ENCODE results near the gene FAM53B.
A peak's percentile ranks its signal among the peaks of the same experiment; 100 is the strongest.

Gene FAM53B

DNA sequence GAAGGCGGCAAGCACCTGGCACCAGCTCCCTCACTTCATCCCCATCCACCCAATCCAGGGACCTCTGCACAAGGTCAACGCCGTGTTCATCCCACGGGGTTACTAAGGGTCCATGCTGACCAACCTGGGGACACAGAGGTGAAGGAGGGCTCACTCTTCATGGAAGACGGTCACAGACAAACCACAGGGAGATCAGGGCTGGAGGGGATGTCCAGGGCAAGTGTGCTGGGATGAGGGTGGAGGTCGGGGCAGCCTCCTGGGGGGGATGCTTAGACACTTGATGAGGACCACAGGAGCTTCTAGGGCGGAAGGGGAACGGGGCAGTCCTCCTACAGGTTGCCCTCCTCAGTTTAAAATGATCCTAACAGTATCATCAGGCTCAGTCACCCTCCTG is 46.7 kb downstream of the FAM53B start:
- no peak for DNase-seq (ENCODE audit: low spot score)

DNA sequence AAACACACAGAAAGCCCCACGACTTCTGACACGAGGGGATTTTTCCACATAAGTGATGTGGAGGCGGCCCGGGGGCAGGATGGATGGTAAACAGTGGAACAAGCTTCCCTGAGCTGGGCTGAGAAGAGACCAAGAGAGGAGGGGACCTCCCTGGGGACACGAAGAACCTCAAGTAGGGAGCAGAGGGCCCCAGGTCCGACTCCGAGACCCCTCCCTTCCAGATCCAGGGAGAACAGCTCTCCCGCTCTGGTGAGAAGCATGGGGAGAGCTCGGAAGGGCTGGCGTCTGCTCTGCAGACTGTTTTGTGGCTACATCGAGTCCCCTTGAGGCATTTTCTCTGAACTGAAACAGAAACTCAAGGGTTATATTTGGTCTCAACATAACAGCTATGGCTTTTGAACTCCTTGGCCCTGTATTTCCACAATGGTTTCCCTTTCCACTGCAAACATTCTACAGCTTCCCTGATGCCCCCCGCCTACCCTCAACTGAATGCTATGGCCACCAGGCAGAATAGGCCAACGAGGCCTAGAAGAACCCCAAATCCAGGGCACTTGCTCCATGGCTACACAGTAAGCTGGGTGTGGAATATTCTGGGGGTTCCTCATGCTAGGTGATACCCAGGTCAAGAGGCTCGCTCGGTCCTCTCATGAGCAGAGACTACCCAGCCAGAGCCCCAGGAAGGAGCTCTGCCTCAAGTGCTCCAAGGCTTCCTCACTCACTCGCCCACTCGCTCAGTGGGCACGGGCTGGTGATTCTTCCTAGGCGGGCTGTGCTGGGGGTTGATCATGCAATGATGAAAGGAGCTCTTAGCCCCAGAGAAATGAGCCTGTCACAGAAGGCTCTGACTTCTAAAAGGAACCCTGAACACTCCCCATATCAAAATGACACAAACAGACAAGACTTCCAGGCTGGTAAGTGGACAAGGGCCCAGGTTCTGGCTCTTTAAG is 47.5 kb downstream of the FAM53B start:
- no peak for DNase-seq (ENCODE audit: low spot score)

DNA sequence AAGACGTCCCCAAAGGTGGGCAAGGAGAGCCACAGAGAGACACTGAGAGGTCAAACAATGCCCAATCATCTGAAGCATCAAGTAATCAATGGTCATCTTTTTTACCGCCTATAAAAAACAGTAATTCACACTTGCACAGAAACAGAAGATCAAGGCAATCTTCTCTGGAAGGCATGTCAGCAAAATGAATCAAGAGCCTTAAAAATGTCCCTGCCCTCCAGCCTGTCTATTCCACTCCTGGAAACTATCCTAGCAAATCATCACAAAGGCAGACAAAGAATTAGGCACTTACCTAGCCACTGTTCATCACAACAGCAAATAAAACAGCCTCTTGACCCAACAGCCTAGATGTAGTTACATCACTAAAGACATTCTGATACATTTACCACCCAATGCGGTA is 48.9 kb downstream of the FAM53B start:
- DNase-seq (ENCODE audit: low spot score) = no peak

DNA sequence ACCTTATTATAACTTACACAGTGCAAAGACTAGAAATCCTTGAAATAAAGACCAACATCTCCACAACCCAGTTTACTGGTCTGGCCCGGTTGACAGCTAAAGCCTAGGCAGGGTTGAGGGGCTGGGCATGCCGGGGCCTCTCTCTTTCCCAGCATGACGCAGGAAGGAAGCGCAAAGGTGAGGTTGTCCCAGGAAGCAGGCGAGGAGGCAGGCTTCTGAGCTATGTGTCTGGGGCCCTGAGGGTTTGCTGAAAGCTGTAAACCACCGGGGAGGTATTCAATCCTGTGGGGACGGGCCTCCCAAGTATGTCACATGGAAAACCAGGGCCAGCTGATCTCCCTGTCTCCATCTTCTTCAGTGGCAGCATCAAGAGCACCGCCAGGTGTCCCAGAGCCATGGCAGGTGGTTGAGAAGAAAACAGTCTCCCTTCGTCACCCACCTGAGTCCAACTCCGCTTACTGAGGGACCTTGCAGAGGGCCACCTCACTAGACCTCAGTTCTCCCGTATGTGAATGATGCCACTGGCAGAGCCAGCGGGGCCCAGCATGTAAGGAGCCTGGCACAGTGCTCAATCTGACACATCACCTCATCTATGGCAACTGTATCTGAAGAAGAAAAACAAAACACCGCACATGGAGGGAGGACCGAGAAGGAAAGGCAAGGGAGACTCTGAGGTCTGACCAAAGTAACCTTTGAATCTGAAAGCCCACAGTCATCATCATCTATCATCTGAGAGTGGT is 49.5 kb downstream of the FAM53B start:
- DNase-seq (ENCODE audit: low spot score) = no peak

DNA sequence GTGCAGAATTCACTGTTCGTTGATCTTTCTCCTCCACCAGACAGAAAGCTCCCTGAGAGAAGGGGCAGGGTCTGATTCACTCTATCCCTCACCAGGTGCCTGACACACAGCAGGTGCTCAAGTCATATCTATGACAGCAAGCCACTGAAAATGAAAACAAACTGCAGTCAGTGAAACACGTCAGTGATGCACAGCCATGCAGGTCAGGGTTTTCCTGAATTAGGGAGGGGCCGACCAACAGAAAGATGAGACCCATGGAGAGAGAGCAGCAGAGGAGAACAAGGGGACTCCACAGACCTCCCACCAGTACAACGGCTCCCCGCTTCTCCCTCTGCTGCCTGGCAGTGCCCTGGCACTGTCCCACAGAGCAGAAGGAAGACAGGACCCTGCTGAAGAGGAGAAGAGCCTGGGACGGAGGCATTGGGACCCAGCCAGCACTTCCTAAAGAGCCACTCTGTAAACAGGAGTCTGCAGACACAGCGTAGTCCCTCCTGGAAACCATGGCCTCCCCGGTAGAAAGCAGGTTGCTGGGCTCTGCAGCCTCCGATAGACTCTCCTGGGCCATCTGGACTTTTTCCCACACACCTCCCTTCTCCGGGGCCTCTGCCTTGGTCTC is 50.3 kb downstream of the FAM53B start:
- peak; percentile 73 for DNase-seq (ENCODE audit: low spot score)

DNA sequence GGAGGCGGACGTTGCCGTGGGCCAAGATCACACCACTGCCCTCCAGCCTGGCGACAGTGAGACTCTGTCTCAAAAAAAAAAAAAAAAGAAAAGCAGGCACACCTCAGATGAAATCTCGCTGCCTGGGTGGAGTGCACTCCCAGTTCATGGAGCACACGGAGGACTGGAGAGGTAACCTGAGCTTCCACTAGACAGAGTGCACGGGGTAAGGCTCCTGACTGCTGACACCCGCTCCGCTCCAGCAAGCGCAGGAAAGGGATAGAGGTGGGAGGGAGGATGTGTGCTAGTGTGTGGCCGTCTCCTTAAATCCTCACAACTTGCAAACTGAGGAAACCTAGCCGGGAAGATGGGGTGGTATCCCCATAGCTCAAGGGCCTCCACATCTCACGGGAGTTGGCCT is 50.8 kb downstream of the FAM53B start:
- DNase-seq (ENCODE audit: low spot score) = no peak

DNA sequence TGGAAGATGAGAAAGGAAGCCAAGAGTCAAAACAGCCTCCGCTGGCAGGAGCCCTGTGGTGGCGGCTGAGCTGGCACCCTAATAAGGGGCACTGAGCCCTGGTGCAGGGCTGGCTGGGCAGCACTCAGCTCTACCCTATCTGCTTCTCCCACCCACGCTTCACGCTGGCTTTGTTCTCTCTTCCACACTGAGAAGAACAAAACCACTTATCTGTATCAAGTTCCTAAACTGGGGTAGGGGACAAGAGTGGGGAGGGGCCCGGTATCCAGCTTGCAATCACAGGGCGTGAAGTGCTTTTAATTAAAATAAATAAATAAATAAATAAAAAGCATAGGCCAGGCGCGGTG is 52.1 kb downstream of the FAM53B start:
- no peak for DNase-seq (ENCODE audit: low spot score)

DNA sequence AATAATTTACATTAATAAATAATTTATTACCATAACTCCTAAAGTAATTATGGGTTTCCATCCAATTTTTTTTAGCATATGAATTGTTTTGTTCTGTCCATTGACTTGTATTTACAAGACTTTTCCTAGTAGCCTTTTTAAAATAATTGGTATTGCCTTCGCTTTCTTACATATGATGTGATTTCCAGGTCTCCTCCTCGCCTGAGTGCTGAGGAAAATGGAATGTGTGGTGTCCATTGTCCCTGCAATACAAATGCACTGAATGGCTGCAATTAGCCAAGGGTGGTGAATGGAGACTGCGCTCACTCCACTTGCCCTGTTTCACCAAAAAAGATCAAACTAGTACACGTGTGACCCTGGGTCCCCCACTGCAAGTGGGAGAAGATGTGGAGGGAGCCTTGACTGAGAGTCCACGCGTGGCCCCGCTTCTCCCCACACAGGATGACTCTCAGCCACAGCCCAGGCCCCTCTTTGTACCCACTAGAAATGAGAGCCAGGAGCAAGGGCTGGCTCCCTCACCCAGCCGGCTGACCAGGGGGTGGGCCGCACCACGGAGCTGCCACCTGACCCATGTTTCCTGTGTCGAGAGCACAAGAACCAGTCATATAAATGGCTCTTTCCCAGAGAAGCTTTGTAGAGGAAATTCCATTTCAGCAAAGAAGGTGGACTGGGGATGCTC is 52.6 kb downstream of the FAM53B start:
- DNase-seq (ENCODE audit: low spot score) = no peak

DNA sequence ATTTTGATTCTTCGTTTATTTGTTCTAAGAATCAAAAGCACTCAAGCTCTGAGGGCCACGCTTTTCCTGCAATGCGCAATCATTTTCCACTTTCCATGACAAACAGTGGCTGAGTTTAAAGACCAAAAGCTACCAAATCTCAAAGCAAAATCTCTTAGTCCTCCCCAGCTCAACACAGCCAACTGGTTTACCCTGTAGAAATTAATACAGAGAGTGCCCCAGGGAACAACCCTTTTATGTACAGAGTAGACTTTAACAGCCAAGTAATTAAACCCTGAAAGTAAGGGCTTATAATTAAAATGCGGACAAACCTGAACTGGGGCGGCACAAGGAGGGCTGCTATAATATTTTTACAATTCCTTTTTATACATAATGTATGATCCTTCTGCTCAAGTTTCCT is 53.2 kb downstream of the FAM53B start:
- DNase-seq (ENCODE audit: low spot score) = no peak

DNA sequence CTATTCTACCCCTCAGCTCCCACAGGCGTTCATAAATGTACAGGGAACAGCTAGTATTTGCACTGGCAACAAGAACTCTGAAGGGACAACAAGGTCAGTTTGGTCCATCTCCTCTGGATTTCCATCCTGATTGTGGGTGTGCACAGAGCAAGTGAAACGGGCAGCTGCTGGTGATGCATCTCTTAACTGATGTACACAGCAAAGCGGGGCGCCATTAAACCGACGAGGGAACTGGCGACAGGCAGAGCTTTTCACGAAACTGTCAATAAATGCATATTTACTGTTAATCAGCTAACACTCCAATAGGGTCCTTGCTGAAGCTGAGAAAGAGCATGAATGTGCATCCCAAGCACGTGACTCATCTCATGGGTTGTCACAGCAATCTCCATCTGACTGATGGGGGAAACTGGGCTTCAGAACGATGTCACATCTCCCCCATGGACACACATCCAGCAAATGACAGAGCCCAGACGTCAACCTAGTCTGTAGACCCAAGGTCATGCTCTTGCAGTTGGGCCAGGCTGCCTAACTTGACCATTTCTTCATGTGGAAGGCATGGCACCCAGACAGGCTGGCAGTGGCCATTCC is 54.2 kb downstream of the FAM53B start:
- DNase-seq (ENCODE audit: low spot score) = no peak

DNA sequence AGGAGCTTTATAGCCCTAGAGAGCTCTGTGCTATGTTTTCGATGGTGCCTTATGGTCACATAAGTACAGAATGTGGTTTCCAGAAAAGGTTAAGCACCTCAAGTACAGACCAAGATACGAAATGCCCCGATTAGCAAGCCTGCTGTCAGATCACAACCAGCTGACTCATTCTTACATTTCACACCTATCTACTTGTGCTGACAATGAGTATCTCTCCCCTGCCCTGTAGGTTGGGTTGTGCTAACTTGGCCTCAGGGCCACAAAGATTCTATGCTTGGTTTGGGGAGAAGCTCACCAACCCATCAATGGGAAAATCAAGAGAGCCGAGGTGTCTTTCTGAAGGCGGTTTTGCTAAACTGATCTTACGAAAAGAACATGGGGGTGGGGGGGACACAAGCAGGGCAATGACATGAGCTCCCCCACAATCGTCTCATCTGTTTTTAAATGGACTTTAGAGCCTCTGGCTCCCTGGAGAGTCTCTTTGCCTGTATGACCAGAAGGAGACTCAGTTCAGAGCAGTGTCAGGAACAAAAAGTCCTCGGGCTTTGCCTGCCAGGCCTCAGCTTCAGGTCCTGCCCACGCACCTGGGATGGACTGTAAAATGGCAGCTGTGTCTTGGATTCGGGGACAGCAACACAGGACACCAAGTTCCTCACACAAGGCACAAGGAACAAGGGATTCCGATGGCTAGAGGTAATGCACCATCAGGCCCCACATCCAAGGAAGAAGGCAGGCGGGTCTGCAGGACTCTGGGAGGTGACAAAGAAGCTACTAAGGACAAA is 55.1 kb downstream of the FAM53B start:
- DNase-seq (ENCODE audit: low spot score) = no peak

DNA sequence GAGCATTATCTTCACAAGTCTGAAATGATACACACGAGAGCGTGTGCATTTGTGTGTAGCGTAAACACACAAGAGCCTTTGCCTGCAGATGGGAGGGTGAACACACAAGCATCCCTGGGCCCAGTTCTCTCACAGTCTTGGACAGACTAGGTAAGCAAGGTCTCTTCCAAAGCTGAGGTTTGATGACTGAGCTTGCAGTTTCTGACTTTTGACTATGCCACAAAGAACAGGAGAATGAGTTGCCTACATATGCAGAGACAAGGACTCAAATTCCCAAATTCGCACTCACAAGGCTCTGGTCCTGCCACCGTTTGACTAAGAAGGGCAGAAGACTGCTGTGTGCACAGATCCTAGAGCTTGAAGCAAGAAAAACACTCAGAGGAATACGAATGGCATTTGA is 55.8 kb downstream of the FAM53B start:
- DNase-seq (ENCODE audit: low spot score) = no peak

DNA sequence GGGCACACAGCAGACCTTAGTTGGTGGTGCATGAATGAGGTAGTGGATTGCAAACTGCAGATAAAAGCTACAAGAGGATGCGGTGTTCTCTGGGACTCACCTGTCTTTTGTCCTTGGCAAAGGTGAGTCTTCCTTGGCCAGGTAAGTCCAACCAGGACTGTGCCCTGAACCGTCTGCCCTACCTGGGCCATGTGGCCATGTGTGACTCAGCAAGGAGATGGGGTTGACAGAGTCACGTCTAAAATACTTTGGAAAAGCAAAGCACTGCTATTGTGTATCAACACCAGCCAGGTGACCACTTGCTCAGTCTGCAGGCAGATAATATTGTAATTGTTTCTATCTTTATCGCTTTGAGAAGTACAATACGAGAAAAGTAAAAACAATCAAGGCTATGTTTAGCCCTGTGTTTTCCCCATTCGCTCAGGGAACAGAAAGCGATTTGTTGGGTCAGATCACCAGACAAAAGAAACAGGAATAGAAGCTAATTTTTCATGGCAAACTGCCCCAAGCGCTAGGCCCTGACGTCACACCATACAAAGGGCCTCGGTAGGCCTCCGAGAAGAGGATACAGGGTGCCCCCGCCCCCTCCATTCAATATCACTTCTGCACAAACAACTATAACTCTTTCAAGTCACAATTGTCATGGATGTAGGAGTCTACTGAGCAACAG is 57.3 kb downstream of the FAM53B start:
- no peak for DNase-seq (ENCODE audit: low spot score)

DNA sequence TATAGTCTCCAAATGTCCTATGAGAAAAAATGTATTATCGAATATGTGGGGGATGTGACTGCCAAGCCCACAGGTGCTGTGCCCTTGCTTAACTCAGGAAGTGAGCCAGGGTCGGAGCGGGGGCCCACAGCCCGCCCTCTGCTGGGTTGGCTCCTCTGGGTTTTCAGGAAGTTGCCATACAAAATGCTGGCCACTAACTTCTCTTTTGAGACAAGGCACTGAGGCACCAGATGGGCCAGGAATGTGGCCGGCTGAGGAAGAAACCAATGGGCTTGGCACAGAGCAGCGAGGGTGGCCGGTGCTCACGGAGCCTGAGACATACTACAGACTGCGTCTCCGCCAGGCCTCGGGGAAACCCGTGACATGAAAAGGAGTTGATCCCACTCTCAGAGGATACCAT is 58.9 kb downstream of the FAM53B start:
- peak; percentile 95 for DNase-seq (ENCODE audit: low spot score)

DNA sequence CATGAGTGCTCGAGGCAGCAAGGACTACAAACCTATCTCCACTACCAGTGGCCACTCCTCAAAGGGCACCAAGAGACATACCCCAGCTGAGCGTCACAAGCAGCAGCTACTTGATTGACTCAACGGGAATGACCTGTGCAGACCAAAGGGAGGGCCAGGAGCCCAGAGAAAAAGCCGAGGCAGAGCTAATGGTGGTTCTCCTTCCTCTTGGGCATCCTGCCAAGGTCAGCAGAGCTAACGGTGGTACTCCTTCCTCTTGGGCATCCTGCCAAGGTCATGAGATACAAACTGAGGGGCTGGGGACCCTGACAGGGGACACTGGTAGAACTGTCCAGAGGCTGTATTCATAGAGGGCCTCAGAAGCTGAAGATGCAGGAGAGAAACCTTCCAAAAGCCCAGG is 60.4 kb downstream of the FAM53B start:
- DNase-seq (ENCODE audit: low spot score) = no peak

DNA sequence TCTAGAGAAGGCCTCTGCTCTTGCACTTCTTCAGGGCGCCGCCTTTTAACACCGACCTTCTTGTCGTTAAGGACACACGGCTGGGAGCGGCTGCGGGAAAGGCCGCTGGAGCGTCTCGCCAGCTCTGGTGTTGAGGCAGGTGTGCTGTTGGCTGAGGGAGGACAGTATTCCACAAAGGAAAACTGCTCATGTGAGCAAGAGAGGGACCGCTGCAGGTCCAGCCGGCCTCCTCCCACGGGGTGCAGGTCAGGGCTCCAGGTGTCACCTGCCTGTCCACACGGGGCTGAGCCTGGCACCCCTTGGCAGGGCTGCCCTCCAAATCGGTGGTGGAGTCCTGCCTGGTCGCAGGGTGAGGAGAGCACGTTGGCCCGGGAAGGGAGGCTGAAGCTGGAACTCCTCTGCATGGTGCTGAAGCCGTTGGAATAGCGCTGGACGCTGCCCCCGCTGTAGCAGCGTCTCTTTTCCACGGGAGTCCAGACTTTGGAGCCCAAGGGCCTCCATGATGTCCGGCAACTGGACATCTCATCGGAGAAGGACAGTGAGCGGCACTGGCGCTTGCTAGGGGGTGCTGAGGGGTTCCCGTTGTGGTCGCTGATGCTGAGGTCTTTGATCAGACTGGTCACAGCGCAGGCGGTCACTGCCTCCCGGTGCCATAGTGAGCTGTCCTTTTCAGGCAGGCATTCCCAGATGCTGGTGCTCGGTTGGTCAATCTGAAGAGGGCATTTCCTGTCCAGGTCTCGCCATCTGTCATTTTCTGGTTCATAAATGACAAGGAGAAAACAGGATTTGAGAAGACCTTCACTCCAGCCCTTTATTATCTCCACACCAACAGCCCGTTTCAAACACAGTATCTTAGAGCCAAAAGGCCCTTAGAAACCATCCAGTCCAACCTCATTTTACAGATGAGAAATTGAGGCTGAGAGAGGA is 62.3 kb downstream of the FAM53B start:
- peak; percentile 51 for DNase-seq (ENCODE audit: low spot score)

DNA sequence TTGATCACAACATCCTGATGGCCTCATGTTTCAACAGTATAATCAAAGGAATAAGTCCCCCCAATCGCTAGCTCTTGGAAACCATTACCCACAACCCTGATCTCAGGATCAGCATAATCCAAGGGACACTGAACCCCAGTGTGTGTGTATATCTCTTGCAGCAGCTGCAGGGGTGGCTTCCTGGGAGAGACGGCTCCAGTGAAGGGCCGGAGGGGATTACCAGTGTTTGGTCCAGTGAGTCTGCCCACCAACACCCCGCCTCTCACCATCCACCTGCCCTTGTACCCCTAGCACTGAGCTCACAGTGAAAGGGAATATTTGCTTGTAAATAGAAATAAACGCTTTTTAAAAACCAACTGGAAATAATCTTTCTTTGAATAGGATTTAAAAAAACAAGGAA is 63.1 kb downstream of the FAM53B start:
- no peak for DNase-seq (ENCODE audit: low spot score)

DNA sequence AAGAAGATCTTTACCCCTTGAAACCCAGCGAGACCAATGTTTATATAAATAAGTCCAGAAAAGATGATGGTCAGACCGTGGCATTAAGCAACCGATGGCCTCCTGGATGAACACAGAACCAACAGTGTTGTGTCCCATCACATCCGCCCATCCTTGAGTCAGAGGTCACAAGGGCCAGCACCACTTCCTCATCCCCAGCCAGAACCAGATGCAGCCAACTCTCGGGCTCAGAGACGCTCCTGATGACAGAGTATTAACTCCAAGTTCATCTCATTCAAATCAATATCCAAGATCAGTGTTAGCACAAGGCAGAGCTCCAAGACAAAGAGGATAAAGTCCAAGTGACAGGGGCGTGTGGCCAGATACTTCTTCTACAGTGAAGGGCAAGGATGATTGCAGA is 63.5 kb downstream of the FAM53B start:
- no peak for DNase-seq (ENCODE audit: low spot score)

DNA sequence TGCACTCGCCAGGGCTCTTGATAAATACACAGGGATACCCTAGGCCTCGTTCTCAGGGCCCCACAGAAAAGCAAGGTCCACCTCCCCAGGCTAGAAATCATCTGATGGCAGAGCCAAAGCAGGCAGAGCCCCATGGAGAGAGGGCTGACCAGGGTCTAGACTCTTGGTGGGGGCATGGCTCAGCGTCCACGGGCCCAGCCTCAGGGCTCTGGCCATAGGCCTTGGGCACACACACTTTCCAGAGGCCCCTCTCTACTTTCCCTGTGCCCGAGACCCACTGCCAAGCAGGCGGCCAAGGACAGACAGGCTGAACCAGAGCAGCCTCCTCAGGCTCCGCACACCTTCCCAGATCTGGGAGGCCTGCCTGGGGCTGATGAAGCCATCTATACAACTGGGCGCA is 64.8 kb downstream of the FAM53B start:
- DNase-seq (ENCODE audit: low spot score) = no peak
